ENCODE data around the gene NCOR2.

GRCh38 chr12:124556074-124556466, 11.3 kb downstream of the NCOR2 start:
- TF ChIP-seq CTCF (conservative IDR thresholded peaks at IDR 0.05; ENCODE audit: low read depth, low read length) = no peak
- TF ChIP-seq RAD21 (IDR thresholded peaks at IDR 0.05; ENCODE audit: low read length) = no peak
- TF ChIP-seq USF2 (IDR thresholded peaks at IDR 0.05; ENCODE audit: low read depth, low read length) = no peak
- no peak for TF ChIP-seq MAFK (IDR thresholded peaks at IDR 0.05; ENCODE audit: low read depth, low read length)
- no peak for TF ChIP-seq POLR2A (IDR thresholded peaks at IDR 0.05; ENCODE audit: low read depth, low read length)
- no peak for TF ChIP-seq RCOR1 (IDR thresholded peaks at IDR 0.05; ENCODE audit: insufficient replicate concordance, low read length)
- no peak for TF ChIP-seq CHD1 (IDR thresholded peaks at IDR 0.05; ENCODE audit: low read depth, low read length)
- no peak for TF ChIP-seq BHLHE40 (IDR thresholded peaks at IDR 0.05; ENCODE audit: low read depth, low read length)
- TF ChIP-seq FOS (IDR thresholded peaks at IDR 0.05; ENCODE audit: low read depth, low read length) = no peak
- TF ChIP-seq RFX5 (IDR thresholded peaks at IDR 0.05; ENCODE audit: low read depth, low read length) = no peak

Measured in IMR-90 (cell line).